ENCODE data around the gene FAM120AOS. TPM values are rescaled to one million over a fixed set of nuclear protein-coding genes. Genes with fewer than 3 reads are reported as not detected.

Gene FAM120AOS
- total and polyA plus RNA-seq, 2 of the 8 experiments (the other 6 are each of a cell fraction or from before 2014, with no cell fraction given): 29.6 to 37.6 TPM

DNA sequence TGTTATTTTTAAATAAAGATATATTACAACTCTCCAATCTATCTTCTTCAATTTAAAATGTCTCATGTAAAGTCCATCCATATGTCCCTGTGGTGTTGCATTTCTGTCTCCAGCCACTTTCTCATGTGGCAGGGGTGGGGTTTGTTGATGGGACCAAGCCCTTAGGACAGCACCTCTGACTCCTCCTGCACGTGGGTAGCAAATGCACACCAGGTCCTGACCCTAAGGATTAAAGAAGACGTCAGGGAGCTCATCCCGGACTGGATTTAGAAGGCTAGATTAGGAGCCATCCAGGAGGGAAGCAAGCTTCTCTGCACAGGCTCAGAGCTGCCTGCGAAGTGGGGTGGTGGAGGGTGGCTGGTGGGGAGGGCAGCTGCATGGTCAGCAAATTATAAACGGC lies 38.9 kb upstream of the FAM120AOS start:
- H3K14ac ChIP-seq (ENCODE audit: insufficient read length): no peak overlapping the region
- no peak for FAIRE-seq
- no peak overlapping the region for H4K5ac ChIP-seq (ENCODE audit: insufficient read length, low read depth, low read length)
- H3K23me2 ChIP-seq (ENCODE audit: low read depth, low read length): no peaks in the 10 kb centered on the region
- H3K23ac ChIP-seq (ENCODE audit: insufficient read length): no peak overlapping the region
- no peaks in the 10 kb centered on the region for H3K27me3 ChIP-seq (replicated peaks in 1 of 4; ENCODE audit: control insufficient read depth in 3 of 4, extremely low read depth in 1 of 4, insufficient read depth in 3 of 4, low read length in 3 of 4)
- DNase-seq (ENCODE audit: low read depth in 1 of 2, low spot score in 2 of 2): no peak
- no peak overlapping the region for H2AK5ac ChIP-seq (ENCODE audit: low read depth, low read length)
- no peak overlapping the region for H2AFZ ChIP-seq (ENCODE audit: low read length)
- no peak overlapping the region for H3K27ac ChIP-seq (ENCODE audit: low read depth, low read length)
- no peak overlapping the region for H3K9ac ChIP-seq (replicated peaks in 1 of 4; ENCODE audit: extremely low read depth in 1 of 4, low read depth in 3 of 4, low read length in 3 of 4)
- H3K4me1 ChIP-seq (replicated peaks in 1 of 4; ENCODE audit: control insufficient read depth in 3 of 4, insufficient read depth in 4 of 4, low read length in 3 of 4): no peaks in the 10 kb centered on the region
- H3K4me3 ChIP-seq (ENCODE audit: extremely low read depth in 1 of 4, insufficient read depth in 2 of 4, low read depth in 3 of 4, low read length in 4 of 4): no peak overlapping the region
- H3K79me2 ChIP-seq (ENCODE audit: control insufficient read depth in 1 of 2, insufficient read depth in 2 of 2, low read length in 2 of 2): peaks cover 0 to 26% of the 10 kb centered on the region in 2 experiments; a peak in 2 of 4 replicates
- no peak overlapping the region for H2BK5ac ChIP-seq (ENCODE audit: low read depth, low read length)
- no peak overlapping the region for H2BK120ac ChIP-seq (replicated peaks; ENCODE audit: low read depth, low read length)
- CTCF ChIA-PET (ENCODE audit: partially characterized antibody): interaction anchor here (1.3 kb wide), 1 partner anchor 17 kb away, joined by 3 read pairs; no protein-coding TSS in a partner anchor
- no peak overlapping the region for H3K4me2 ChIP-seq (ENCODE audit: insufficient read depth in 1 of 2, low read depth in 2 of 2, low read length in 2 of 2)
- H3K4ac ChIP-seq (replicated peaks; ENCODE audit: insufficient read length, low read depth, low read length): no peak overlapping the region
- no peaks in the 10 kb centered on the region for H3K9me3 ChIP-seq (ENCODE audit: insufficient read depth in 2 of 2, low read depth in 1 of 2, low read length in 1 of 2)
- H2BK12ac ChIP-seq (ENCODE audit: low read depth, low read length): no peak overlapping the region
- H4K20me1 ChIP-seq (replicated peaks in 1 of 2; ENCODE audit: control insufficient read depth in 1 of 2, insufficient read depth in 2 of 2, low read length in 2 of 2): peaks cover 3 to 6% of the 10 kb centered on the region in 2 experiments
- no peak overlapping the region for H3K18ac ChIP-seq (ENCODE audit: extremely low read depth, low read length)
- no peak overlapping the region for H3K56ac ChIP-seq (replicated peaks; ENCODE audit: insufficient read length, low read depth, low read length)
- H3K79me1 ChIP-seq (ENCODE audit: low read depth, low read length): peaks cover 10% of the 10 kb centered on the region
- peaks cover 0 to 14% (median 10%) of the 10 kb centered on the region in 4 experiments; a peak in 6 of 8 replicates for H3K36me3 ChIP-seq (ENCODE audit: control insufficient read depth in 2 of 4, insufficient read depth in 4 of 4, low read length in 3 of 4)
- 75% methylated on average over 5 of the region's 5 CpGs; no CpG with 5 or more reads in 1 of the 2 experiments for WGBS, 2 experiments (ENCODE audit: extremely low coverage in 1 of 2, insufficient coverage in 1 of 2, insufficient read length in 1 of 2, insufficient replicate concordance in 2 of 2, low coverage in 1 of 2, low lambda C conversion rate in 2 of 2, missing lambda C conversion rate in 1 of 2)
- no peak overlapping the region for H4K91ac ChIP-seq (replicated peaks; ENCODE audit: insufficient read length, low read length)
- no peak overlapping the region for H2BK20ac ChIP-seq (ENCODE audit: low read length)
- no peak overlapping the region for H2BK15ac ChIP-seq (ENCODE audit: low read length)
- H4K8ac ChIP-seq (ENCODE audit: extremely low read depth, insufficient read depth, low read length): no peak overlapping the region
- POLR2A ChIA-PET (ENCODE audit: partially characterized antibody): no interaction called here
- TF ChIP-seq MAX (IDR thresholded peaks at IDR 0.05): no peak
- no peak for TF ChIP-seq SUZ12 (IDR thresholded peaks at IDR 0.05; ENCODE audit: low read length)
- TF ChIP-seq POU5F1 (IDR thresholded peaks at IDR 0.05; ENCODE audit: low read depth, low read length): no peak
- no peak for TF ChIP-seq SIN3A (conservative IDR thresholded peaks at IDR 0.05 in 1 of 2, IDR thresholded peaks at IDR 0.05 in 1 of 2; ENCODE audit: low read depth in 1 of 2, low read length in 2 of 2)
- TF ChIP-seq PHF8 (conservative IDR thresholded peaks at IDR 0.05; ENCODE audit: low read depth, low read length): no peak
- no peak for TF ChIP-seq RAD21 (IDR thresholded peaks at IDR 0.05 in 1 of 2, conservative IDR thresholded peaks at IDR 0.05 in 1 of 2; ENCODE audit: low read depth in 2 of 2, low read length in 2 of 2)
- TF ChIP-seq BACH1 (IDR thresholded peaks at IDR 0.05; ENCODE audit: low read length): no peak
- TF ChIP-seq RNF2 (IDR thresholded peaks at IDR 0.05; ENCODE audit: borderline replicate concordance, low read depth, low read length, missing control alignments, poor library complexity, severe bottlenecking): no peak
- TF ChIP-seq, protein P1, sequence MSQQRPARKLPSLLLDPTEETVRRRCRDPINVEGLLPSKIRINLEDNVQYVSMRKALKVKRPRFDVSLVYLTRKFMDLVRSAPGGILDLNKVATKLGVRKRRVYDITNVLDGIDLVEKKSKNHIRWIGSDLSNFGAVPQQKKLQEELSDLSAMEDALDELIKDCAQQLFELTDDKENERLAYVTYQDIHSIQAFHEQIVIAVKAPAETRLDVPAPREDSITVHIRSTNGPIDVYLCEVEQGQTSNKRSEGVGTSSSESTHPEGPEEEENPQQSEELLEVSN (IDR thresholded peaks at IDR 0.05): no peak
- TF ChIP-seq CTBP2 (IDR thresholded peaks at IDR 0.05; ENCODE audit: borderline replicate concordance, insufficient read depth, insufficient read length, low read length): no peak
- no peak for TF ChIP-seq NRF1 (IDR thresholded peaks at IDR 0.05; ENCODE audit: low read depth, low read length)
- TF ChIP-seq BCL11A (IDR thresholded peaks at IDR 0.05; ENCODE audit: low read depth in 2 of 2, low read length in 2 of 2): no peak
